HepG2 (cell line): Measurements from ENCODE around the gene AFDN. TPM values are rescaled to one million over a fixed set of nuclear protein-coding genes. Genes with fewer than 3 reads are reported as not detected.

Experiments used
- CHD2 ChIP-seq: IDR thresholded peaks from 2 replicates; pipeline ENCODE4 v1.6.1; 2011; ENCODE audit warnings: low read depth, low read length, improper control_type of control experiment
- GFI1 ChIP-seq: sonication (generic); formaldehyde crosslinking; IDR thresholded peaks from 2 replicates; pipeline ENCODE4 v1.5.0; 2020; ENCODE audit warnings: missing genetic modification reagents, mild to moderate bottlenecking, borderline replicate concordance
- HES4 ChIP-seq: sonication (generic); formaldehyde crosslinking; IDR thresholded peaks from 2 replicates; pipeline ENCODE4 v1.9.0; 2021; ENCODE audit warnings: mild to moderate bottlenecking, missing genetic modification reagents, borderline replicate concordance
- KLF11 ChIP-seq: IDR thresholded peaks from 2 replicates; pipeline ENCODE4 v1.6.1; 2016; ENCODE audit warnings: missing compliant biosample characterization
- MEIS1 ChIP-seq: sonication (generic); formaldehyde crosslinking; IDR thresholded peaks from 2 replicates; pipeline ENCODE4 v1.9.0; 2021; ENCODE audit warnings: mild to moderate bottlenecking, missing genetic modification reagents, moderate library complexity, borderline replicate concordance
- NAIF1 ChIP-seq: sonication (generic); formaldehyde crosslinking; IDR thresholded peaks from 2 replicates; pipeline ENCODE4 v1.5.0; 2020; ENCODE audit warnings: mild to moderate bottlenecking, missing genetic modification reagents, borderline replicate concordance
- NFIB ChIP-seq: sonication (generic); formaldehyde crosslinking; IDR thresholded peaks from 2 replicates; pipeline ENCODE4 v1.9.0; 2021; ENCODE audit warnings: missing genetic modification reagents, mild to moderate bottlenecking, borderline replicate concordance
- NFYC ChIP-seq: IDR thresholded peaks from 2 replicates; pipeline ENCODE4 v1.6.1; 2016; ENCODE audit warnings: missing genetic modification reagents, missing compliant biosample characterization
- RCOR2 ChIP-seq: IDR thresholded peaks from 2 replicates; pipeline ENCODE4 v1.6.1; 2016; ENCODE audit warnings: missing biosample characterization, missing genetic modification reagents
- SRF ChIP-seq: IDR thresholded peaks from 2 replicates; pipeline ENCODE4 v1.6.1; 2011; ENCODE audit warnings: mild to moderate bottlenecking, low read depth, low read length, moderate library complexity
- TBL1XR1 ChIP-seq: fragments of 150-350 bp; IDR thresholded peaks from 2 replicates; pipeline ENCODE4 v1.6.1; 2014; ENCODE audit warnings: borderline replicate concordance, low read length; ENCODE audit not compliant: partially characterized antibody
- TP53 ChIP-seq: sonication (generic); formaldehyde crosslinking; conservative IDR thresholded peaks from 2 replicates; pipeline ENCODE4 v1.4.0; 2020; ENCODE audit warnings: missing genetic modification reagents
- ZBTB34 ChIP-seq: sonication (generic); formaldehyde crosslinking; IDR thresholded peaks from 2 replicates; pipeline ENCODE4 v1.8.0; 2022; ENCODE audit warnings: mild to moderate bottlenecking, missing genetic modification reagents
- ZNF282 ChIP-seq: fragments of 450-650 bp; IDR thresholded peaks from 2 replicates; pipeline ENCODE4 v1.6.1; 2018; ENCODE audit not compliant: partially characterized antibody
- ZNF577 ChIP-seq: sonication (generic); formaldehyde crosslinking; IDR thresholded peaks from 2 replicates; pipeline ENCODE4 v1.4.0; 2020; ENCODE audit warnings: mild to moderate bottlenecking, low read depth, missing genetic modification reagents, borderline replicate concordance
- ZNF670 ChIP-seq: sonication (generic); formaldehyde crosslinking; IDR thresholded peaks from 2 replicates; pipeline ENCODE4 v1.8.0; 2022; ENCODE audit warnings: mild to moderate bottlenecking, missing genetic modification reagents, borderline replicate concordance
- ZSCAN29 ChIP-seq: sonication (generic); formaldehyde crosslinking; conservative IDR thresholded peaks from 2 replicates; pipeline ENCODE4 v1.4.0; 2020; ENCODE audit warnings: mild to moderate bottlenecking, missing genetic modification reagents
- ZSCAN5A ChIP-seq: sonication (generic); formaldehyde crosslinking; IDR thresholded peaks from 2 replicates; pipeline ENCODE4 v1.8.0; 2022; ENCODE audit warnings: mild to moderate bottlenecking, missing genetic modification reagents, borderline replicate concordance
- polyA plus RNA-seq, 8 experiments: library from polyadenylated mRNA; depleted of rRNA in 3 of 8; stranded (reverse) in 7 of 8; unstranded in 1 of 8; fragments of >200 nt; fragmentation: Illumina TruSeq in 4 of 8; extraction: Trizol in 4 of 8; gene quantifications; 2 replicates each; pipeline versions ENCODE4 v1.2.1 to v1.2.3, GENCODE V29; 2011 to 2016; ENCODE audit warnings: low read depth in 4 of 8, missing spikeins in 1 of 8, mixed read lengths in 1 of 8; ENCODE audit not compliant: insufficient read depth in 1 of 8
- total RNA-seq, 5 experiments: library from RNA; depleted of rRNA; stranded (reverse); fragments of >200 nt; fragmentation: Illumina TruSeq; extraction: Trizol; gene quantifications; 2 replicates each; pipeline ENCODE4 v1.2.3, GENCODE V29; 2016; ENCODE audit warnings: low read depth in 1 of 5
- TF ChIP-seq, protein P1 (sequence below): sonication (generic); formaldehyde crosslinking; IDR thresholded peaks from 2 replicates; pipeline ENCODE4 v1.4.0; 2020; ENCODE audit warnings: low read depth, mild to moderate bottlenecking, missing genetic modification reagents
- TF ChIP-seq, protein P2 (sequence below): sonication (generic); formaldehyde crosslinking; conservative IDR thresholded peaks from 2 replicates; pipeline ENCODE4 v1.5.0; 2020; ENCODE audit warnings: missing genetic modification reagents
- TF ChIP-seq, protein P3 (sequence below): sonication (generic); formaldehyde crosslinking; IDR thresholded peaks from 2 replicates; pipeline ENCODE4 v1.4.0; 2020; ENCODE audit warnings: missing genetic modification reagents
- TF ChIP-seq, protein P4 (sequence below), 2 experiments: fragments of 450-650 bp in 1 of 2; sonication (generic) in 1 of 2; formaldehyde crosslinking; IDR thresholded peaks; 2 replicates each; pipeline versions ENCODE4 v1.5.0 to v1.8.0; 2020 to 2022; ENCODE audit warnings: mild to moderate bottlenecking in 1 of 2, missing genetic modification reagents in 1 of 2

Gene AFDN
- total and polyA plus RNA-seq, 2 of the 13 experiments (the other 11 are each of a cell fraction or from before 2014, with no cell fraction given), result 136 to 151 TPM

DNA sequence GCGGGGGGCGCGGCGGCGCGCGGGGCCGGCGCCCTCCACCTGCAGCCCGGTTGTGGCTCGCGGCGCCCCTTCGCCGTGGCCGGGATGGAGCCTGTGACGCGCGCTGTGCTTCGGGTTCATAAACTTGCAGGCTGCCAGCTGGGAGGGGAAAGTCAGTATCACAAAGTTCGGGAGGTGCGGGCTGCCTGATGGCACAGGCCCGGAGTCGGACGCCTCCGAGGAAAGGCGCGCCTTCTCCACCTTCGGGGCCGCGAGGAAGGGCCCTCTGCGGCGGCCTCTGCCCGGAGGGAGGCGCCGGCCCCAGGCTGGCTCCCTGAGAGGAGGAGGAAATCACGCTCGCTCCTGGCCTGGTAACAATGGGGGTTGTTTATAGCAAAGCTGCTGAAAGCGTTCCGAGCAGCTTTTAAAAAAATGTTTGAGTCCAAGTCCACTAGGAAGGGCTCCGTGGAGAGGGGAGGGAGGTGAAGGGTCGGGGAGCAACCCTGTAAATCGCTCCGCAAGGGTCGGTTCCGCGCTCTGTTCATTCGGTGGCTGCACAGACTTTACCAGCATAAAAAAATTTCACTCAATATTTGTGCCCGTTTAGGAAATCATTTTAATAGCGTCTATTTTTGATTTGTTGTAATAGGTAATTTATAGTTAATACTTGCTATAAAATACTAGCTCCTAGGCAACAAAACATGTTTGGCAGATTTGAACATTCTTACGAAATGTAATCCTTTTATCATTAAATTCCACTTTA is 1.0 kb downstream of the AFDN start (continued):
- TF ChIP-seq, protein P1, sequence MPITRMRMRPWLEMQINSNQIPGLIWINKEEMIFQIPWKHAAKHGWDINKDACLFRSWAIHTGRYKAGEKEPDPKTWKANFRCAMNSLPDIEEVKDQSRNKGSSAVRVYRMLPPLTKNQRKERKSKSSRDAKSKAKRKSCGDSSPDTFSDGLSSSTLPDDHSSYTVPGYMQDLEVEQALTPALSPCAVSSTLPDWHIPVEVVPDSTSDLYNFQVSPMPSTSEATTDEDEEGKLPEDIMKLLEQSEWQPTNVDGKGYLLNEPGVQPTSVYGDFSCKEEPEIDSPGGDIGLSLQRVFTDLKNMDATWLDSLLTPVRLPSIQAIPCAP (CRISPR knock-in tag), result no peak
- no peak for TF ChIP-seq KLF11 (CRISPR knock-in tag)
- TF ChIP-seq SRF, result no peak
- no peak for TF ChIP-seq NFYC (CRISPR knock-in tag)
- TF ChIP-seq ZSCAN29, result no peak
- no peak for TF ChIP-seq CHD2
- no peak for TF ChIP-seq RCOR2 (CRISPR knock-in tag)
- TF ChIP-seq NAIF1 (CRISPR knock-in tag), result no peak
- TF ChIP-seq, protein P2, sequence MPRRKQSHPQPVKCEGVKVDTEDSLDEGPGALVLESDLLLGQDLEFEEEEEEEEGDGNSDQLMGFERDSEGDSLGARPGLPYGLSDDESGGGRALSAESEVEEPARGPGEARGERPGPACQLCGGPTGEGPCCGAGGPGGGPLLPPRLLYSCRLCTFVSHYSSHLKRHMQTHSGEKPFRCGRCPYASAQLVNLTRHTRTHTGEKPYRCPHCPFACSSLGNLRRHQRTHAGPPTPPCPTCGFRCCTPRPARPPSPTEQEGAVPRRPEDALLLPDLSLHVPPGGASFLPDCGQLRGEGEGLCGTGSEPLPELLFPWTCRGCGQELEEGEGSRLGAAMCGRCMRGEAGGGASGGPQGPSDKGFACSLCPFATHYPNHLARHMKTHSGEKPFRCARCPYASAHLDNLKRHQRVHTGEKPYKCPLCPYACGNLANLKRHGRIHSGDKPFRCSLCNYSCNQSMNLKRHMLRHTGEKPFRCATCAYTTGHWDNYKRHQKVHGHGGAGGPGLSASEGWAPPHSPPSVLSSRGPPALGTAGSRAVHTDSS (CRISPR knock-in tag), result no peak
- TF ChIP-seq, protein P3, sequence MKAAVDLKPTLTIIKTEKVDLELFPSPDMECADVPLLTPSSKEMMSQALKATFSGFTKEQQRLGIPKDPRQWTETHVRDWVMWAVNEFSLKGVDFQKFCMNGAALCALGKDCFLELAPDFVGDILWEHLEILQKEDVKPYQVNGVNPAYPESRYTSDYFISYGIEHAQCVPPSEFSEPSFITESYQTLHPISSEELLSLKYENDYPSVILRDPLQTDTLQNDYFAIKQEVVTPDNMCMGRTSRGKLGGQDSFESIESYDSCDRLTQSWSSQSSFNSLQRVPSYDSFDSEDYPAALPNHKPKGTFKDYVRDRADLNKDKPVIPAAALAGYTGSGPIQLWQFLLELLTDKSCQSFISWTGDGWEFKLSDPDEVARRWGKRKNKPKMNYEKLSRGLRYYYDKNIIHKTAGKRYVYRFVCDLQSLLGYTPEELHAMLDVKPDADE, result no peak
- TF ChIP-seq GFI1 (CRISPR knock-in tag), result peak; percentile 23; the same call in 1 of the 2 replicates
- TF ChIP-seq ZSCAN5A (CRISPR knock-in tag), result no peak
- TF ChIP-seq ZNF670 (CRISPR knock-in tag), result no peak
- TF ChIP-seq ZNF282, result no peak
- TF ChIP-seq, protein P4, sequence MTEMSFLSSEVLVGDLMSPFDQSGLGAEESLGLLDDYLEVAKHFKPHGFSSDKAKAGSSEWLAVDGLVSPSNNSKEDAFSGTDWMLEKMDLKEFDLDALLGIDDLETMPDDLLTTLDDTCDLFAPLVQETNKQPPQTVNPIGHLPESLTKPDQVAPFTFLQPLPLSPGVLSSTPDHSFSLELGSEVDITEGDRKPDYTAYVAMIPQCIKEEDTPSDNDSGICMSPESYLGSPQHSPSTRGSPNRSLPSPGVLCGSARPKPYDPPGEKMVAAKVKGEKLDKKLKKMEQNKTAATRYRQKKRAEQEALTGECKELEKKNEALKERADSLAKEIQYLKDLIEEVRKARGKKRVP (CRISPR knock-in tag; IDR thresholded peaks at IDR 0.05), result 0 out of 4 replicates have a peak, but pooled peaks of 1 of the 2 experiments have one; percentile 8
- TF ChIP-seq TP53 (CRISPR knock-in tag), result 0 out of 2 replicates have a peak, but pooled peaks have one; percentile 49
- no peak for TF ChIP-seq ZNF577
- no peak for TF ChIP-seq NFIB
- TF ChIP-seq HES4 (CRISPR knock-in tag), result no peak; the same call in 1 of the 2 replicates
- no peak for TF ChIP-seq TBL1XR1
- peak; percentile 68 for TF ChIP-seq MEIS1 (CRISPR knock-in tag)
- no peak for TF ChIP-seq ZBTB34
